A204.1 (cell line): ENCODE results near the gene HTR2C.
"Not testable (repeated sequence)": the region's sequence is repeated elsewhere in the genome, so short reads cannot be mapped to it uniquely, and the experiment has no call there.

ENCODE experiments used
- FAIRE-seq: peaks from 2 replicates; lab custom pipeline; 2012; peaks lifted over from hg19 to GRCh38; lab: Jason Lieb, UNC

Gene HTR2C

GRCh38 chrX:114715096-114715495, 131.2 kb downstream of the HTR2C start:
- no peak for FAIRE-seq

- no peak for FAIRE-seq
Measured at GRCh38 chrX:114717921-114718320, 134.0 kb downstream of the HTR2C start.

- FAIRE-seq, result no peak
Measured at GRCh38 chrX:114766541-114766940, 182.7 kb downstream of the HTR2C start.

GRCh38 chrX:114774691-114775090, 190.8 kb downstream of the HTR2C start:
- no peak for FAIRE-seq

GRCh38 chrX:114782925-114783324, 199.0 kb downstream of the HTR2C start:
- peak; percentile 57 for FAIRE-seq

GRCh38 chrX:114787061-114787460, 203.2 kb downstream of the HTR2C start:
- no peak for FAIRE-seq

- no peak for FAIRE-seq
Measured at GRCh38 chrX:114797494-114797893, 213.6 kb downstream of the HTR2C start.

GRCh38 chrX:114798907-114799306, 215.0 kb downstream of the HTR2C start:
- no peak for FAIRE-seq

GRCh38 chrX:114800719-114801118, 216.8 kb downstream of the HTR2C start:
- no peak for FAIRE-seq

GRCh38 chrX:114819509-114819908, 235.6 kb downstream of the HTR2C start:
- no peak for FAIRE-seq

GRCh38 chrX:114841051-114841450, 257.2 kb downstream of the HTR2C start:
- FAIRE-seq, result no peak

- FAIRE-seq, result no peak
Measured at GRCh38 chrX:114842181-114842580, 258.3 kb downstream of the HTR2C start.

- FAIRE-seq, result no peak
Measured at GRCh38 chrX:114889481-114889880, 305.6 kb downstream of the HTR2C start.

- FAIRE-seq, result no peak
Measured at GRCh38 chrX:114903618-114904017, 319.7 kb downstream of the HTR2C start.

GRCh38 chrX:114905251-114905650, 321.4 kb downstream of the HTR2C start:
- no peak for FAIRE-seq

- no peak for FAIRE-seq
Measured at GRCh38 chrX:114906984-114907510, 323.2 kb downstream of the HTR2C start.

- no peak for FAIRE-seq
Measured at GRCh38 chrX:114924423-114924822, 340.5 kb downstream of the HTR2C start.

GRCh38 chrX:114924856-114925255, 341.0 kb downstream of the HTR2C start:
- no peak for FAIRE-seq

GRCh38 chrX:114930227-114930626, 346.3 kb downstream of the HTR2C start:
- FAIRE-seq, result no peak

GRCh38 chrX:114932550-114932949, 348.7 kb downstream of the HTR2C start:
- no peak for FAIRE-seq

- not testable (repeated sequence) for FAIRE-seq
Measured at GRCh38 chrX:114933291-114933690, 349.4 kb downstream of the HTR2C start.

- FAIRE-seq, result not testable (repeated sequence)
Measured at GRCh38 chrX:114937090-114937489, 353.2 kb downstream of the HTR2C start.

- no peak for FAIRE-seq
Measured at GRCh38 chrX:114952696-114953095, 368.8 kb downstream of the HTR2C start.
